IMR-90 (cell line): ENCODE data around the gene HUS1B. TPM values are rescaled to one million over a fixed set of nuclear protein-coding genes. Genes with fewer than 3 reads are reported as not detected.

Source experiments
- ATAC-seq: fragments of 200-7000 bp; cut with Tn5 transposase; 2 replicates; pipeline ENCODE4 v1.9.1; 2020; ENCODE audit warnings: low read depth, mild to moderate bottlenecking, moderate library complexity
- BruUV-seq: library from RNA; stranded (reverse); fragments of 400-500 nt; replicated peaks from 2 replicates; lab custom pipeline; 2021; lab: Mats Ljungman, UMichigan
- CTCF ChIA-PET: fragments of 300-600 bp; formaldehyde crosslinking; extraction: SDS; loops from one replicate; lab custom pipeline; 2021; ENCODE audit warnings: antibody characterized with exemption; lab: Yijun Ruan, JAX
- POLR2A ChIA-PET: fragments of 300-600 bp; sonication (Branson Sonifier 250); formaldehyde crosslinking; loops from one replicate; lab custom pipeline; 2022; ENCODE audit warnings: antibody characterized with exemption; ENCODE audit not compliant: unreplicated experiment; lab: Charles Lee
- DNase-seq: peaks from one replicate; pipeline ENCODE4 v3.0.0; 2013
- H2AFZ ChIP-seq: replicated peaks from 2 replicates; pipeline ENCODE3; 2013; ENCODE audit warnings: low read length, mild to moderate bottlenecking; ENCODE audit not compliant: poor library complexity
- H2AK5ac ChIP-seq: 2 replicates; pipeline ENCODE4 v1.6.1; 2013; ENCODE audit warnings: low read depth, low read length, inconsistent platforms
- H2AK9ac ChIP-seq: replicated peaks from 2 replicates; pipeline ENCODE3; 2013; ENCODE audit warnings: mild to moderate bottlenecking, low read depth, low read length, moderate library complexity; ENCODE audit not compliant: poor library complexity
- H2BK120ac ChIP-seq: 2 replicates; pipeline ENCODE4 v1.6.1; 2013; ENCODE audit warnings: low read depth, low read length, inconsistent platforms
- H2BK15ac ChIP-seq: 3 replicates; pipeline ENCODE4 v1.6.1; 2013; ENCODE audit warnings: low read depth, low read length, inconsistent platforms
- H2BK20ac ChIP-seq: 2 replicates; pipeline ENCODE4 v1.6.1; 2013; ENCODE audit warnings: low read depth, mild to moderate bottlenecking, inconsistent platforms, low read length, moderate library complexity
- H2BK5ac ChIP-seq: 2 replicates; pipeline ENCODE4 v1.6.1; 2013; ENCODE audit warnings: mild to moderate bottlenecking, low read depth, low read length, inconsistent platforms; ENCODE audit not compliant: poor library complexity, severe bottlenecking
- H3K14ac ChIP-seq: replicated peaks from 2 replicates; pipeline ENCODE4 v1.6.1; 2013; ENCODE audit warnings: low read depth, low read length, inconsistent platforms
- H3K18ac ChIP-seq: 2 replicates; pipeline ENCODE4 v1.6.1; 2013; ENCODE audit warnings: low read depth, low read length, control low read depth
- H3K23ac ChIP-seq: 2 replicates; pipeline ENCODE4 v1.6.1; 2013; ENCODE audit warnings: low read depth, low read length, inconsistent platforms
- H3K27ac ChIP-seq: 2 replicates; pipeline ENCODE4 v1.5.1; 2013; ENCODE audit warnings: mild to moderate bottlenecking, control low read depth, low read length; ENCODE audit not compliant: insufficient read depth
- H3K27me3 ChIP-seq: 2 replicates; pipeline ENCODE4 v1.6.1; 2013; ENCODE audit warnings: low read length; ENCODE audit not compliant: control insufficient read depth, insufficient read depth
- H3K36me3 ChIP-seq: 2 replicates; pipeline ENCODE4 v1.6.1; 2013; ENCODE audit warnings: low read length, mixed read lengths; ENCODE audit not compliant: control insufficient read depth, insufficient read depth
- H3K4ac ChIP-seq: 2 replicates; pipeline ENCODE4 v1.6.1; 2013; ENCODE audit warnings: low read depth, low read length, inconsistent platforms
- H3K4me1 ChIP-seq: 2 replicates; pipeline ENCODE4 v1.6.1; 2013; ENCODE audit warnings: low read length, mixed read lengths; ENCODE audit not compliant: control insufficient read depth, insufficient read depth
- H3K4me2 ChIP-seq: 2 replicates; pipeline ENCODE4 v1.6.1; 2013; ENCODE audit warnings: low read depth, mild to moderate bottlenecking, control low read depth, low read length, moderate library complexity
- H3K4me3 ChIP-seq: 2 replicates; pipeline ENCODE4 v1.5.1; 2013; ENCODE audit warnings: low read depth, mild to moderate bottlenecking, control low read depth, low read length, moderate library complexity; ENCODE audit not compliant: insufficient read depth
- H3K56ac ChIP-seq: 2 replicates; pipeline ENCODE4 v1.6.1; 2013; ENCODE audit warnings: low read length, inconsistent platforms; ENCODE audit not compliant: insufficient read depth; ENCODE audit errors: extremely low read depth
- H3K79me1 ChIP-seq, 2 experiments: 2 replicates each; pipeline ENCODE4 v1.6.1; 2013; ENCODE audit warnings: low read length in 2 of 2, inconsistent platforms in 1 of 2, low read depth in 1 of 2
- H3K9ac ChIP-seq: 2 replicates; pipeline ENCODE4 v1.6.1; 2013; ENCODE audit warnings: low read depth, low read length, control low read depth
- H3K9me1 ChIP-seq: 2 replicates; pipeline ENCODE4 v1.6.1; 2013; ENCODE audit warnings: low read length, inconsistent platforms; ENCODE audit not compliant: insufficient read depth
- H3K9me3 ChIP-seq: 2 replicates; pipeline ENCODE4 v1.6.1; 2013; ENCODE audit warnings: low read length; ENCODE audit not compliant: control insufficient read depth, insufficient read depth
- H4K20me1 ChIP-seq: 2 replicates; pipeline ENCODE4 v1.6.1; 2013; ENCODE audit warnings: low read length, inconsistent platforms; ENCODE audit not compliant: insufficient read depth
- H4K5ac ChIP-seq: 2 replicates; pipeline ENCODE4 v1.6.1; 2013; ENCODE audit warnings: mild to moderate bottlenecking, low read depth, low read length, control low read depth
- H4K8ac ChIP-seq, 2 experiments: 2 replicates each; pipeline ENCODE4 v1.6.1; 2013; ENCODE audit warnings: low read depth in 2 of 2, low read length in 2 of 2, control low read depth in 1 of 2, inconsistent platforms in 1 of 2
- H4K91ac ChIP-seq: 2 replicates; pipeline ENCODE4 v1.6.1; 2013; ENCODE audit warnings: low read depth, low read length, inconsistent platforms; ENCODE audit not compliant: insufficient read depth
- RCOR1 ChIP-seq: IDR thresholded peaks from 2 replicates; pipeline ENCODE4 v1.6.1; 2012; ENCODE audit warnings: mild to moderate bottlenecking, low read length, improper control_type of control experiment; ENCODE audit not compliant: insufficient replicate concordance
- WGBS, 2 experiments: methylation state at CpG; one replicate each; pipeline versions ENCODE4 v1.1.5 to v1.1.7; 2013; ENCODE audit warnings: missing lambda C conversion rate in 2 of 2; ENCODE audit not compliant: insufficient read length in 1 of 2; ENCODE audit errors: extremely low coverage in 2 of 2; 5-methylcytosine and 5-hydroxymethylcytosine counted together
- dilution Hi-C: fragments of 300-500 bp; cut with HindIII; formaldehyde crosslinking; loops from one replicate; pipeline ENCODE4 v1.14.3; 2018; ENCODE audit warnings: low sequenced_read_pairs; ENCODE audit not compliant: unreplicated experiment
- in situ Hi-C: fragments of 300-500 bp; cut with MboI; formaldehyde crosslinking; loops from 3 replicates; pipeline ENCODE4 v1.14.3; 2019; ENCODE audit warnings: low sequenced_read_pairs, inconsistent platforms, mixed read lengths
- intact Hi-C: fragments of 100-400 bp; cut with micrococcal nuclease; formaldehyde crosslinking; loops from 2 replicates; pipeline ENCODE4 v1.10.0; 2022
- polyA plus RNA-seq, 3 experiments: library from polyadenylated mRNA; depleted of rRNA; stranded (reverse); fragments of >200 nt; gene quantifications; 2 replicates each; pipeline ENCODE4 v1.2.3, GENCODE V29; 2012; ENCODE audit warnings: low replicate concordance in 1 of 3
- total RNA-seq: library from RNA; depleted of rRNA; stranded (reverse); fragments of >200 nt; gene quantifications from 2 replicates; pipeline ENCODE4 v1.2.3, GENCODE V29; 2012
- TF ChIP-seq, protein P1 (sequence below): fragments of 150-350 bp; IDR thresholded peaks from 2 replicates; pipeline ENCODE4 v1.6.1; 2016; ENCODE audit warnings: low read depth, mild to moderate bottlenecking, low read length, moderate library complexity, borderline replicate concordance
- TF ChIP-seq, protein P2 (sequence below): fragments of 150-350 bp; IDR thresholded peaks from 2 replicates; pipeline ENCODE4 v1.6.1; 2017; ENCODE audit warnings: mild to moderate bottlenecking, antibody characterized with exemption, low read length, low read depth

HUS1B gene
- total and polyA plus RNA-seq, 2 of the 4 experiments (the other 2 are of a cell fraction) = 0.36 to 0.39 TPM

DNA sequence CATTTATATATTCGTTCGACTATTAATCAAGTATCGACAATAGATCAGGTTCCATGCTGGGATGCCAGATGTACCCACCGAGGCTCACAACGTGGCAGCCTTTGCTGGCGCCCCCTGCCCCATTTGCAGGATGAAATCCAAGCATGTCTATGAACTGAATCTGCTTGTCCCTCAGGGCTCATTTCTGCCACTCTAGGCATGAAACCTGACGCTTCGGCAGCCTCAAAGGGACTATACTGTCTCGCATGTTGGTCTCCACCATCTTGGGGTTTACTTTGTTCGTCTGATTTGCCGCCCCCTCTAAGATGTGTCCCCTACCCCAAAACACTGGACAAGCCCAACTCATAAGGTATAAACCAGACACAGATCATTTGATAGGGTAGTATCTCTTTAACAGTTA is 36.7 kb downstream of the HUS1B start:
- Histone ChIP-seq H3K27ac (no peak overlapping the region), H3K4me2 (no peak overlapping the region), H3K18ac (no peak overlapping the region), H2BK5ac (no peak overlapping the region), H3K27me3 (no peaks in the 10 kb centered on the region), H2AK5ac (no peak overlapping the region), H4K20me1 (no peaks in the 10 kb centered on the region), H2AK9ac (no peak overlapping the region), H3K79me1 (peaks cover 17 to 36% of the 10 kb centered on the region in 2 experiments), H3K23ac (no peak overlapping the region), H3K9me1 (peaks cover 15% of the 10 kb centered on the region), H2BK20ac (no peak overlapping the region), H2BK120ac (no peak overlapping the region), H2BK15ac (no peak overlapping the region), H3K4me3 (no peak overlapping the region), H4K91ac (no peak overlapping the region), H4K5ac (no peak overlapping the region), H3K9ac (no peak overlapping the region), H3K56ac (no peak overlapping the region), H3K36me3 (peaks cover 8% of the 10 kb centered on the region), H3K9me3 (no peaks in the 10 kb centered on the region), H3K4me1 (no peaks in the 10 kb centered on the region), H3K14ac (no peak overlapping the region), H3K4ac (no peak overlapping the region), H4K8ac (no peak overlapping the region), H2AFZ (no peak overlapping the region)
- ATAC-seq (no peak), DNase-seq (no peak)
- WGBS, 2 experiments = 100% methylated on average over 6 of the region's 11 CpGs; no CpG with 5 or more reads in 1 of the 2 experiments
- no TSS peak for BruUV-seq
- POLR2A ChIA-PET = no interaction called here
- dilution Hi-C loops (no loop called here), intact Hi-C loops (loop anchor here (10.0 kb wide), 1 partner anchor 165 kb away; no protein-coding TSS in a partner anchor), in situ Hi-C loops (no loop called here)
- CTCF ChIA-PET = no interaction called here
- TF ChIP-seq, protein P1, sequence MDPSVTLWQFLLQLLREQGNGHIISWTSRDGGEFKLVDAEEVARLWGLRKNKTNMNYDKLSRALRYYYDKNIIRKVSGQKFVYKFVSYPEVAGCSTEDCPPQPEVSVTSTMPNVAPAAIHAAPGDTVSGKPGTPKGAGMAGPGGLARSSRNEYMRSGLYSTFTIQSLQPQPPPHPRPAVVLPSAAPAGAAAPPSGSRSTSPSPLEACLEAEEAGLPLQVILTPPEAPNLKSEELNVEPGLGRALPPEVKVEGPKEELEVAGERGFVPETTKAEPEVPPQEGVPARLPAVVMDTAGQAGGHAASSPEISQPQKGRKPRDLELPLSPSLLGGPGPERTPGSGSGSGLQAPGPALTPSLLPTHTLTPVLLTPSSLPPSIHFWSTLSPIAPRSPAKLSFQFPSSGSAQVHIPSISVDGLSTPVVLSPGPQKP = no peak
- TF ChIP-seq RCOR1 = no peak
- TF ChIP-seq, protein P2, sequence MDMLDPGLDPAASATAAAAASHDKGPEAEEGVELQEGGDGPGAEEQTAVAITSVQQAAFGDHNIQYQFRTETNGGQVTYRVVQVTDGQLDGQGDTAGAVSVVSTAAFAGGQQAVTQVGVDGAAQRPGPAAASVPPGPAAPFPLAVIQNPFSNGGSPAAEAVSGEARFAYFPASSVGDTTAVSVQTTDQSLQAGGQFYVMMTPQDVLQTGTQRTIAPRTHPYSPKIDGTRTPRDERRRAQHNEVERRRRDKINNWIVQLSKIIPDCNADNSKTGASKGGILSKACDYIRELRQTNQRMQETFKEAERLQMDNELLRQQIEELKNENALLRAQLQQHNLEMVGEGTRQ = no peak
